SK-N-SH treated with all-trans-retinoic acid at 6 μM for 48 hours (cell line): ENCODE results near the gene CACNA2D2.

Source experiments
- CREB5 ChIP-seq: fragments of 250-450 bp; sonication (Bioruptor Pico); IDR thresholded peaks from 2 replicates; pipeline ENCODE4 v1.5.1; 2020; ENCODE audit warnings: low read depth, mild to moderate bottlenecking, moderate library complexity
- CSDC2 ChIP-seq: fragments of 250-450 bp; sonication (Bioruptor Pico); IDR thresholded peaks from 2 replicates; pipeline ENCODE4 v1.5.0; 2020; ENCODE audit warnings: mild to moderate bottlenecking, moderate library complexity
- ISL1 ChIP-seq: fragments of 250-450 bp; sonication (Bioruptor Pico); IDR thresholded peaks from 2 replicates; pipeline ENCODE4 v2.1.2; 2022; ENCODE audit warnings: mild to moderate bottlenecking, moderate library complexity
- PATZ1 ChIP-seq: fragments of 250-450 bp; sonication (Bioruptor Pico); IDR thresholded peaks from 2 replicates; pipeline ENCODE4 v1.8.0; 2020; ENCODE audit warnings: mild to moderate bottlenecking, moderate library complexity, borderline replicate concordance
- PPARA ChIP-seq: fragments of 250-450 bp; sonication (Bioruptor Pico); IDR thresholded peaks from 2 replicates; pipeline ENCODE4 v1.5.0; 2020; ENCODE audit warnings: mild to moderate bottlenecking, borderline replicate concordance
- TOX ChIP-seq: fragments of 250-450 bp; sonication (Bioruptor Pico); IDR thresholded peaks from 2 replicates; pipeline ENCODE4 v1.8.0; 2021; ENCODE audit warnings: mild to moderate bottlenecking, moderate library complexity, borderline replicate concordance
- TSHZ2 ChIP-seq: fragments of 250-450 bp; sonication (Bioruptor Pico); IDR thresholded peaks from 2 replicates; pipeline ENCODE4 v1.5.0; 2020; ENCODE audit warnings: mild to moderate bottlenecking, moderate library complexity
- ZFP3 ChIP-seq: fragments of 250-450 bp; sonication (Bioruptor Pico); IDR thresholded peaks from 2 replicates; pipeline ENCODE4 v1.5.0; 2020; ENCODE audit warnings: mild to moderate bottlenecking, moderate library complexity
- ZFP30 ChIP-seq: fragments of 450-650 bp; formaldehyde crosslinking; IDR thresholded peaks from 2 replicates; pipeline ENCODE4 v1.5.0; 2022; ENCODE audit warnings: mild to moderate bottlenecking, moderate library complexity
- TF ChIP-seq, protein P1 (sequence below): fragments of 250-450 bp; sonication (Bioruptor Pico); IDR thresholded peaks from 2 replicates; pipeline ENCODE4 v1.8.0; 2021; ENCODE audit warnings: low read depth, mild to moderate bottlenecking, moderate library complexity, borderline replicate concordance

GRCh38 chr3:50430191-50430590, 73.2 kb downstream of the CACNA2D2 start:
- TF ChIP-seq CSDC2 (CRISPR knock-in tag) (no peak), PATZ1 (CRISPR knock-in tag) (no peak), PPARA (no peak), ZFP30 (CRISPR knock-in tag) (no peak), CREB5 (CRISPR knock-in tag) (no peak), ISL1 (CRISPR knock-in tag) (no peak), TOX (no peak), TSHZ2 (CRISPR knock-in tag) (no peak), ZFP3 (CRISPR knock-in tag) (no peak)
- TF ChIP-seq, protein P1, sequence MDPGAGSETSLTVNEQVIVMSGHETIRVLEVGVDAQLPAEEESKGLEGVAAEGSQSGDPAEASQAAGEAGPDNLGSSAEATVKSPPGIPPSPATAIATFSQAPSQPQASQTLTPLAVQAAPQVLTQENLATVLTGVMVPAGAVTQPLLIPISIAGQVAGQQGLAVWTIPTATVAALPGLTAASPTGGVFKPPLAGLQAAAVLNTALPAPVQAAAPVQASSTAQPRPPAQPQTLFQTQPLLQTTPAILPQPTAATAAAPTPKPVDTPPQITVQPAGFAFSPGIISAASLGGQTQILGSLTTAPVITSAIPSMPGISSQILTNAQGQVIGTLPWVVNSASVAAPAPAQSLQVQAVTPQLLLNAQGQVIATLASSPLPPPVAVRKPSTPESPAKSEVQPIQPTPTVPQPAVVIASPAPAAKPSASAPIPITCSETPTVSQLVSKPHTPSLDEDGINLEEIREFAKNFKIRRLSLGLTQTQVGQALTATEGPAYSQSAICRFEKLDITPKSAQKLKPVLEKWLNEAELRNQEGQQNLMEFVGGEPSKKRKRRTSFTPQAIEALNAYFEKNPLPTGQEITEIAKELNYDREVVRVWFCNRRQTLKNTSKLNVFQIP (CRISPR knock-in tag): no peak
